ENCODE data around the gene EFCAB9. TPM values are rescaled to one million over a fixed set of nuclear protein-coding genes. Genes with fewer than 3 reads are reported as not detected.
A peak's percentile ranks its signal among the peaks of the same experiment; 100 is the strongest.
"Not testable (repeated sequence)": the region's sequence is repeated elsewhere in the genome, so short reads cannot be mapped to it uniquely, and the experiment has no call there.

EFCAB9 gene
- total RNA-seq, 1 experiment from 2014 or later = not detected

DNA sequence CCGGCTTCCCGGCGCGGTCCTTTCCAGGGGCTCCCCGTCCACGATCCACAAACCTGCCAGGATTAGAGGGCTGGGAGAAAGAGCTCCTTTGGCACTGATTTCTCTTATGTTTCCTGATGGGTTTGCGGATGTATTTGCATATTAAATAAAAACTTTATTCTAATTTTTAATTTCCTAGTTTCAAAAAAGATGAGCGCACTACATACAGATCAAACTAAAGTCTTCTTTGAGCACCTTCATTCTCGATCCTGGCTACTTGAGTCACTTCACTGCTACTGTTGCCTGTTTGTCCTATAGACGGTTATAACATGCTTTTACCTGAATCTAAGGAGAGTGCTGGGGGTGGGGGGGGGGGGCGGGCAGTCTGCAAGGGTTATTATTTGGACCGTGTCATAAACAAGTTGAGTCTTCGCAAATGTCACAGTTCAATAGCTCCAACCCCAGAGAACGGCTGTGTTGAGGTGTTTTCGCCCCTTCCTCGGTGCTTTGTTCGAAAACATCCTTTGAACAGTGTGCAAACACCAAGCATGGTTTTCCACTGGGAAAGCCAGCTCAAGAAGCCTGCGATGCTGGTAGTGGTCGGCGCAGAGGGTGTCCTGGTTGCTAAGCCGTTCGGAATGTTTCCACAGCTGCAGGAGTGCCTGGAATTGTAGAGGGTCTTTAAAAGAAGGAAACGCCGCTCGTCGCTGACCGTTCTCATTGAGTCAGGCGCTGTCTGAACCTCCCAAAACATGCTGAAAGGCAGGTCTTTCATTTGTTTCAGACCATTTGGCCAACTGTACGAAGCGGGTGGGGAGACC, 4.9 kb upstream of the EFCAB9 start:
- DNase-seq = peak; percentile 74
- Histone ChIP-seq H3K36me3 (replicated peaks; ENCODE audit: control insufficient read depth, insufficient read depth, low read length) (no peaks in the 10 kb centered on the region), H3K4me3 (ENCODE audit: insufficient read depth, low read depth, low read length) (peak overlapping the region; percentile 91), H3K27me3 (ENCODE audit: control insufficient read depth, insufficient read depth, low read length) (no peaks in the 10 kb centered on the region)

DNA sequence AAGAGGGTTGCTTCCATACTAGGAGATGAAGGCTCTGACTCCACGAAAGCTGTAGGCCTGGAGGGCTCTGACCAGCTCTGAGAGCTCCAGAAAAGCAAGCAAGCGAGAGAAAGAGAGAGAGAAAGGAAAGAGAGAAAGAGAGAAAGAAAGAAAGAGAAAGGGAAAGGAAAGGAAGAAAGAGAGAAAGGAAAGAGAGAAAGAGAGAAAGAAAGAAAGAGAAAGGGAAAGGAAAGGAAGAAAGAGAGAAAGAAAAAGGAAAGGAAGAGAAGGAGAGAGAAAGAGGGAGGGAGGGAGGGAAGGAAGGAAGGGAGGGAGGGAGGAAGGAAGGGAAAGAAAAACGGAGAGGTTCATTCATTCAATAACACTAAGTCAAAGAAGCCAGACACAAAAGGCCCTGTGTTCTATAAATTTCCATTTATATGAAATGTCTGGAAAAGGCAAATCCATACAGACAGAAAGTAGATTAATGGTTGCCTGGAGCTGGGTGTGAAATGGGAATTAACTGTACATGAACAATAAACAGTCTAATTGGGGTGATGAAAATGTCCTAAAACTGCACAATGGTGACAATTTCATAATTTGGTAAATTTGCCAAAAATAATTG, 4.2 kb upstream of the EFCAB9 start:
- Histone ChIP-seq H3K27me3 (ENCODE audit: control insufficient read depth, insufficient read depth, low read length) (no peaks in the 10 kb centered on the region), H3K4me3 (ENCODE audit: insufficient read depth, low read depth, low read length) (peak overlapping the region; percentile 91), H3K36me3 (replicated peaks; ENCODE audit: control insufficient read depth, insufficient read depth, low read length) (no peaks in the 10 kb centered on the region)
- DNase-seq = no peak

- H3K27me3 ChIP-seq (ENCODE audit: control insufficient read depth, insufficient read depth, low read length) = no peaks in the 10 kb centered on the region
- H3K36me3 ChIP-seq (replicated peaks; ENCODE audit: control insufficient read depth, insufficient read depth, low read length) = no peaks in the 10 kb centered on the region
- no peak overlapping the region for H3K4me3 ChIP-seq (ENCODE audit: insufficient read depth, low read depth, low read length)
- peak; percentile 36 for DNase-seq
Observed at GRCh38 chr5:172194985-172195774, 1.2 kb downstream of the EFCAB9 start.

- not testable (repeated sequence) for DNase-seq; H3K4me3 ChIP-seq (ENCODE audit: insufficient read depth, low read depth, low read length); H3K27me3 ChIP-seq (ENCODE audit: control insufficient read depth, insufficient read depth, low read length); H3K36me3 ChIP-seq (replicated peaks; ENCODE audit: control insufficient read depth, insufficient read depth, low read length)
Observed at GRCh38 chr5:172197775-172198174, 3.8 kb downstream of the EFCAB9 start.

- no peaks in the 10 kb centered on the region for H3K36me3 ChIP-seq (replicated peaks; ENCODE audit: control insufficient read depth, insufficient read depth, low read length)
- no peaks in the 10 kb centered on the region for H3K27me3 ChIP-seq (ENCODE audit: control insufficient read depth, insufficient read depth, low read length)
- no peak for DNase-seq
- no peak overlapping the region for H3K4me3 ChIP-seq (ENCODE audit: insufficient read depth, low read depth, low read length)
Observed at GRCh38 chr5:172199446-172199845, 5.5 kb downstream of the EFCAB9 start.

DNA sequence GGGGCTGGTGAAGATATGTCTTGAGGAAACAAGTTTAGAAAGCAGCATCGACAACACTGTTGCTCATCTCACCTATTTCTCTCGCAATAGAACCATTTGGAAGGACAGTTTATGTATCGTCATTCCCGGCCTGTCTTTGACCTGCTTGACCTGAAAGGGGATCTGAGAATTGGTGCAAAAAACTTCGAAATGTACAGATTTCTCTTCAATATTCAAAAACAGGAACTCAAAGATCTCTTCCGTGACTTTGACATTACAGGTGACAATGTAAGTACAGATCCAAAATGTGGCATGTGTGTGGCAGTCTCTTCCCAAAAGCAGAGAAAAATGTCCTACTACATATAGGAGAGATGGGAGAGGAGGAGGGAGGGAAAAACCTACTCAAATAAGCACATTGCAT, 6.5 kb downstream of the EFCAB9 start:
- H3K4me3 ChIP-seq (ENCODE audit: insufficient read depth, low read depth, low read length) = no peak overlapping the region
- H3K27me3 ChIP-seq (ENCODE audit: control insufficient read depth, insufficient read depth, low read length) = no peaks in the 10 kb centered on the region
- no peaks in the 10 kb centered on the region for H3K36me3 ChIP-seq (replicated peaks; ENCODE audit: control insufficient read depth, insufficient read depth, low read length)
- no peak for DNase-seq

DNA sequence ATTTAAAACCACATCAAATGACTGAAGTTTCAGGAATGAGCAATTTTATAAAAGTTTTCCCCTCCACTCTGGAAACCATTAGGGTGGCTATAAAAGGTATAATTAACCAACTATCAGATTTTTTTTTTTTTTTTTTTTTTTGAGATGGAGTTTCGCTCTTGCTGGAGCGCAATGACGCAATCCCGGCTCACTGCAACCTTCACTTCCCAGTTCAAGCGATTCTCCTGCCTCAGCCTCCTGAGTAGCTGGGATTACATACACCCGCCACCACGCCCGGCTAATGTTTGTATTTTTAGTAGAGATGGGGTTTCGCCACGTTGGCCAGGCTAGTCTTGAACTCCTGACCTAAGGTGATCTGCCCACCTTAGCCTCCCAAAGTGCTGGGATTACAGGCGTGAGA, 12.0 kb downstream of the EFCAB9 start:
- not testable (repeated sequence) for H3K27me3 ChIP-seq (ENCODE audit: control insufficient read depth, insufficient read depth, low read length); H3K4me3 ChIP-seq (ENCODE audit: insufficient read depth, low read depth, low read length); H3K36me3 ChIP-seq (replicated peaks; ENCODE audit: control insufficient read depth, insufficient read depth, low read length); DNase-seq

DNA sequence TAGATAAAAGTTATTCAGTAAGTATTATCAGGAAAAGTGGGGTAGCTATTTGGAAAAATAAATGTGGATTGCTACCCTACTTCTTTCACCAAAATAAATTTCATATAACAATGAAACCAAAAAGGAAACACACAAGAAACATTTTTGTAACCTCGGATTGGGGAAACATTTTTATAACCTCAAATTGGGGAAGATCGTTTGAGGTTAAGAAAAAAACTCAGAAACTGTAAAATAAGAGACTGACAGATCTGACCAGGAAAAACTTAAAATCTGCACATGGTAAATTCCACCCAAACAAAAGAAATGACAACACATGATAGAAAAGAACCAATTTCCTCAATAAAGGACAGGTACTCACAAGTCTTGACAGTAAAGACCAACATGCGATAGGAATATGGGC, 13.5 kb downstream of the EFCAB9 start:
- Histone ChIP-seq H3K4me3 (ENCODE audit: insufficient read depth, low read depth, low read length) (no peak overlapping the region), H3K36me3 (replicated peaks; ENCODE audit: control insufficient read depth, insufficient read depth, low read length) (peaks cover 6% of the 10 kb centered on the region), H3K27me3 (ENCODE audit: control insufficient read depth, insufficient read depth, low read length) (no peaks in the 10 kb centered on the region)
- no peak for DNase-seq

GRCh38 chr5:172209714-172210113, 15.7 kb downstream of the EFCAB9 start:
- H3K4me3 ChIP-seq (ENCODE audit: insufficient read depth, low read depth, low read length) = no peak overlapping the region
- H3K27me3 ChIP-seq (ENCODE audit: control insufficient read depth, insufficient read depth, low read length) = no peaks in the 10 kb centered on the region
- no peak for DNase-seq
- peaks cover 8% of the 10 kb centered on the region for H3K36me3 ChIP-seq (replicated peaks; ENCODE audit: control insufficient read depth, insufficient read depth, low read length)

DNA sequence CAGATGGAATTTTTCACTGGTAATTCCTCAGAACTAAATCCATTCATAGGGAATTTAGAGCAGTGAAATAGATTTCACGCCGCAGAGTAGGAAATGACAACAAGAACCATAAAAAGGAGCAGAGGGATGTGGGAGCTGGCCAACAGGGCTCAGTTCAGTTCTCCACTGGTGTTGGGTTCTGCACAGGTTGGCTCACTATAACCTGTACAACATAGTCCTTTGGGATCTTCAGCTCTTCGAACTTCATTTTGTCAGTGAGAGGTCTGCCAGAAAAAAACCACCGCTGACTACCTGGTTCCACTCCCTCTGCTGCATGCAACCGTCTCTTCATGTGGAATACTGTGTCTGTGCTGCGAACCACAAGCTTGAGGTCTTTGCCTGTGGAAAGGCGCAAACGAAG, 17.7 kb downstream of the EFCAB9 start:
- DNase-seq = no peak
- H3K27me3 ChIP-seq (ENCODE audit: control insufficient read depth, insufficient read depth, low read length) = no peaks in the 10 kb centered on the region
- H3K4me3 ChIP-seq (ENCODE audit: insufficient read depth, low read depth, low read length) = no peak overlapping the region
- H3K36me3 ChIP-seq (replicated peaks; ENCODE audit: control insufficient read depth, insufficient read depth, low read length) = peaks cover 8% of the 10 kb centered on the region

- no peak for DNase-seq
- H3K36me3 ChIP-seq (replicated peaks; ENCODE audit: control insufficient read depth, insufficient read depth, low read length) = peaks cover 8% of the 10 kb centered on the region
Observed at GRCh38 chr5:172213126-172213525, 19.2 kb downstream of the EFCAB9 start.

GRCh38 chr5:172216345-172216744, 22.4 kb downstream of the EFCAB9 start:
- H3K4me3 ChIP-seq (ENCODE audit: insufficient read depth, low read depth, low read length) = no peak overlapping the region
- peaks cover 5% of the 10 kb centered on the region for H3K36me3 ChIP-seq (replicated peaks; ENCODE audit: control insufficient read depth, insufficient read depth, low read length)
- H3K27me3 ChIP-seq (ENCODE audit: control insufficient read depth, insufficient read depth, low read length) = no peaks in the 10 kb centered on the region
- no peak for DNase-seq

More at GRCh38 chr5:172213126-172213525, 19.2 kb downstream of the EFCAB9 start:
- Histone ChIP-seq H3K4me3 (ENCODE audit: insufficient read depth, low read depth, low read length) (no peak overlapping the region), H3K27me3 (ENCODE audit: control insufficient read depth, insufficient read depth, low read length) (no peaks in the 10 kb centered on the region)

DNA sequence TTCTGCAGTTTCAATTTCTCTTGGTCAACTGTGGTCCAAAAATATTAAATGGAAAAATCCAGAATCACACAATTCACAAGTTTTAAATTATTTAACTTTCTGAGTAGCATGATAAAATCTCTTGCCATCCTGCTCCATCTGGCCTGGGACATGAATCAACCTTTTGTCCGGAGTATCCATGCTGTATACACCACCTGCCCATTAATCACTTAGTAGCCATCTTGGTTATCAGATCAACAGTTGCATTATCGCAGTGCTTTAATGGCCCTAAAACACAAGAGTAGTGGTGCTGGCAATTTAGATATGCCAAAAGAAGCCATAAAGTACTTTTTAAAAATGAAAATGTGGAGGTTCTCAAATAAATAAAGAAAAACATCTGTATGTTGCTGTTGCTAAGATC, 25.3 kb downstream of the EFCAB9 start:
- no peaks in the 10 kb centered on the region for H3K27me3 ChIP-seq (ENCODE audit: control insufficient read depth, insufficient read depth, low read length)
- no peak overlapping the region for H3K4me3 ChIP-seq (ENCODE audit: insufficient read depth, low read depth, low read length)
- no peaks in the 10 kb centered on the region for H3K36me3 ChIP-seq (replicated peaks; ENCODE audit: control insufficient read depth, insufficient read depth, low read length)
- DNase-seq = no peak

- Histone ChIP-seq H3K36me3 (replicated peaks; ENCODE audit: control insufficient read depth, insufficient read depth, low read length) (peaks cover 2% of the 10 kb centered on the region), H3K27me3 (ENCODE audit: control insufficient read depth, insufficient read depth, low read length) (no peaks in the 10 kb centered on the region), H3K4me3 (ENCODE audit: insufficient read depth, low read depth, low read length) (no peak overlapping the region)
- DNase-seq = no peak
Observed at GRCh38 chr5:172223901-172224873, 30.2 kb downstream of the EFCAB9 start.
